Hematopoietic multipotent progenitor cell (in vitro differentiated cells): ENCODE results near the gene HIGD2A. TPM values are rescaled to one million over a fixed set of nuclear protein-coding genes. Genes with fewer than 3 reads are reported as not detected.

Source experiments
- DNase-seq, 3 donors: peaks; one replicate each; pipeline ENCODE4 v3.0.0-alpha.2; 2011 to 2015; ENCODE audit warnings: low read depth in 2 of 3, low spot score in 2 of 3
- total RNA-seq: library from RNA; depleted of rRNA; stranded (reverse); fragments of >200 nt; gene quantifications from one replicate; pipeline ENCODE4 v1.2.3, GENCODE V29; 2012

The HIGD2A gene
- total RNA-seq, 1 donor = 108 TPM

- DNase-seq = no peak
These were observed 19.8 kb upstream of the HIGD2A start for GRCh38 chr5:176368726-176369125.

GRCh38 chr5:176369934-176370711 lies 18.4 kb upstream of the HIGD2A start:
- DNase-seq = no peak

- DNase-seq = no peak
These were observed 16.7 kb upstream of the HIGD2A start for GRCh38 chr5:176371621-176372539.

- DNase-seq = peak in 2 of 3 donors; percentile 9 to 41
These were observed 15.3 kb upstream of the HIGD2A start for GRCh38 chr5:176373100-176373818.

GRCh38 chr5:176379881-176380280 lies 8.7 kb upstream of the HIGD2A start:
- peak in 2 of 3 donors; percentile 18 to 57 for DNase-seq

GRCh38 chr5:176381423-176381822 lies 7.1 kb upstream of the HIGD2A start:
- DNase-seq = no peak

GRCh38 chr5:176381979-176382378 lies 6.6 kb upstream of the HIGD2A start:
- DNase-seq = no peak

GRCh38 chr5:176382721-176383120 lies 5.8 kb upstream of the HIGD2A start:
- DNase-seq = no peak

- DNase-seq = no peak
These were observed 5.2 kb upstream of the HIGD2A start for GRCh38 chr5:176383248-176383905.

- DNase-seq = no peak
These were observed 4.6 kb upstream of the HIGD2A start for GRCh38 chr5:176383961-176384360.

- DNase-seq = no peak
These were observed 4.1 kb upstream of the HIGD2A start for GRCh38 chr5:176384366-176384930.

- no peak for DNase-seq
These were observed 3.6 kb upstream of the HIGD2A start for GRCh38 chr5:176384991-176385390.

- DNase-seq = no peak
These were observed 2.1 kb upstream of the HIGD2A start for GRCh38 chr5:176386491-176386890.

- DNase-seq = no peak
These were observed 1.1 kb upstream of the HIGD2A start for GRCh38 chr5:176387384-176387925.

GRCh38 chr5:176388003-176388443 lies 528 bp upstream of the HIGD2A start:
- DNase-seq = peak in 1 of 3 donors; percentile 10

- DNase-seq = no peak
These were observed 878 bp downstream of the HIGD2A start for GRCh38 chr5:176389135-176390123.

GRCh38 chr5:176391479-176391878 lies 2.9 kb downstream of the HIGD2A start:
- DNase-seq = no peak

- DNase-seq = no peak
These were observed 3.4 kb downstream of the HIGD2A start for GRCh38 chr5:176391999-176392398.

- no peak for DNase-seq
These were observed 4.0 kb downstream of the HIGD2A start for GRCh38 chr5:176392526-176392925.
